ENCODE data around the gene SMIM14.

The SMIM14 gene

GRCh38 chr4:39608451-39608850 lies 30.2 kb downstream of the SMIM14 start:
- Histone ChIP-seq H2AFZ (ENCODE audit: low read depth, low read length) (no peak overlapping the region), H3K18ac (ENCODE audit: low read depth in 1 of 2, low read length in 2 of 2) (no peak overlapping the region), H2BK12ac (ENCODE audit: low read length in 2 of 2) (no peak overlapping the region), H2BK120ac (ENCODE audit: low read depth, low read length) (no peak overlapping the region), H3K4ac (ENCODE audit: low read depth in 1 of 2, low read length in 2 of 2) (no peak overlapping the region), H3K9me3 (ENCODE audit: control insufficient read depth, low read length) (peaks cover 3% of the 10 kb centered on the region), H3K36me3 (ENCODE audit: control insufficient read depth in 1 of 2, insufficient read depth in 2 of 2, low read depth in 1 of 2, low read length in 2 of 2) (peaks cover 9 to 68% of the 10 kb centered on the region in 2 experiments), H4K8ac (ENCODE audit: low read length) (no peak overlapping the region), H3K27me3 (ENCODE audit: control insufficient read depth in 1 of 2, insufficient read depth in 1 of 2, low read length in 2 of 2) (no peaks in the 10 kb centered on the region), H3K4me3 (ENCODE audit: insufficient read depth in 1 of 2, low read depth in 1 of 2, low read length in 2 of 2) (no peak overlapping the region), H3K9ac (ENCODE audit: low read length) (no peak overlapping the region), H3K23ac (ENCODE audit: low read length in 2 of 2) (no peak overlapping the region), H3K4me2 (ENCODE audit: low read length, poor library complexity, severe bottlenecking) (no peak overlapping the region), H2BK5ac (ENCODE audit: low read depth, low read length, poor library complexity, severe bottlenecking) (no peak overlapping the region), H3K27ac (ENCODE audit: low read length, poor library complexity, severe bottlenecking) (no peak overlapping the region), H4K91ac (ENCODE audit: low read length) (no peak overlapping the region), H3K14ac (ENCODE audit: low read length in 2 of 2) (no peak overlapping the region), H2BK15ac (ENCODE audit: low read depth, poor library complexity, severe bottlenecking) (no peak overlapping the region), H2AK5ac (ENCODE audit: low read length, severe bottlenecking) (no peak overlapping the region), H3K79me1 (replicated peaks; ENCODE audit: low read length, poor library complexity, severe bottlenecking) (peaks cover 16% of the 10 kb centered on the region), H3K4me1 (ENCODE audit: control insufficient read depth, insufficient read depth, low read depth, low read length) (peaks cover 3% of the 10 kb centered on the region)
- DNase-seq, result no peak

DNA sequence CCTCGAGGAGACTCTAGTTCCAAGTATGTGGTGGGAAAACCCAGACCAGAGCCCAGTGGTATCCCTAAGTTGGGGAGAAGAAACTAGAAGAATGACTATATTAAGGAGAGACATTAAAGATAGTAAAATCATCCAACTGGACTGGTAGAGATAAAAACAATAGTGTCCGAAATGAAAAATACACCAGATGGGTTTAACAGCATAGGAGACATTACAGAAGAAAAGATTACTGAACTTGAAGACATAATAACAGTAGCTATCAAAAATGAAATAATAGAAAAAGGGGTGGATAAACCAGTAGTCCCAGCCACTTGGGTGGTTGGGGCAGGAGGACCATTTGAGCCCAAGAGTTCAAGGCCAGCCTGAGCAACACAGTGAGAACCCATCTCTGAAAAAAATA lies 31.9 kb downstream of the SMIM14 start:
- Histone ChIP-seq H3K9me3 (ENCODE audit: control insufficient read depth, low read length) (peaks cover 3% of the 10 kb centered on the region), H3K18ac (ENCODE audit: low read depth in 1 of 2, low read length in 2 of 2) (no peak overlapping the region), H3K23ac (ENCODE audit: low read length in 2 of 2) (no peak overlapping the region), H2BK120ac (ENCODE audit: low read depth, low read length) (no peak overlapping the region), H3K9ac (ENCODE audit: low read length) (no peak overlapping the region), H2AK5ac (ENCODE audit: low read length, severe bottlenecking) (no peak overlapping the region), H4K8ac (ENCODE audit: low read length) (no peak overlapping the region), H3K36me3 (ENCODE audit: control insufficient read depth in 1 of 2, insufficient read depth in 2 of 2, low read depth in 1 of 2, low read length in 2 of 2) (peaks cover 9 to 79% of the 10 kb centered on the region in 2 experiments), H3K27ac (ENCODE audit: low read length, poor library complexity, severe bottlenecking) (no peak overlapping the region), H3K27me3 (ENCODE audit: control insufficient read depth in 1 of 2, insufficient read depth in 1 of 2, low read length in 2 of 2) (no peaks in the 10 kb centered on the region), H2BK12ac (ENCODE audit: low read length in 2 of 2) (no peak overlapping the region), H3K14ac (ENCODE audit: low read length in 2 of 2) (no peak overlapping the region), H2AFZ (ENCODE audit: low read depth, low read length) (no peak overlapping the region), H3K4me3 (ENCODE audit: insufficient read depth in 1 of 2, low read depth in 1 of 2, low read length in 2 of 2) (no peak overlapping the region), H4K91ac (ENCODE audit: low read length) (no peak overlapping the region), H3K4me2 (ENCODE audit: low read length, poor library complexity, severe bottlenecking) (no peak overlapping the region), H2BK5ac (ENCODE audit: low read depth, low read length, poor library complexity, severe bottlenecking) (no peak overlapping the region), H3K4ac (ENCODE audit: low read depth in 1 of 2, low read length in 2 of 2) (no peak overlapping the region), H3K79me1 (replicated peaks; ENCODE audit: low read length, poor library complexity, severe bottlenecking) (peaks cover 10% of the 10 kb centered on the region), H2BK15ac (ENCODE audit: low read depth, poor library complexity, severe bottlenecking) (no peak overlapping the region), H3K4me1 (ENCODE audit: control insufficient read depth, insufficient read depth, low read depth, low read length) (no peaks in the 10 kb centered on the region)
- DNase-seq, result no peak
- 89% methylated on average over 1 of the region's 2 CpGs for WGBS

GRCh38 chr4:39597695-39598381 lies 40.8 kb downstream of the SMIM14 start:
- DNase-seq, result no peak
- peaks cover 3 to 61% of the 10 kb centered on the region in 2 experiments for H3K36me3 ChIP-seq (ENCODE audit: control insufficient read depth in 1 of 2, insufficient read depth in 2 of 2, low read depth in 1 of 2, low read length in 2 of 2)
- H3K14ac ChIP-seq (ENCODE audit: low read length in 2 of 2), result no peak overlapping the region
- H4K91ac ChIP-seq (ENCODE audit: low read length), result no peak overlapping the region
- no peak overlapping the region for H3K4me3 ChIP-seq (ENCODE audit: insufficient read depth in 1 of 2, low read depth in 1 of 2, low read length in 2 of 2)
- H2BK120ac ChIP-seq (ENCODE audit: low read depth, low read length), result no peak overlapping the region
- no peaks in the 10 kb centered on the region for H3K9me3 ChIP-seq (ENCODE audit: control insufficient read depth, low read length)
- H2BK5ac ChIP-seq (ENCODE audit: low read depth, low read length, poor library complexity, severe bottlenecking), result no peak overlapping the region
- H3K4ac ChIP-seq (ENCODE audit: low read depth in 1 of 2, low read length in 2 of 2), result no peak overlapping the region
- no peak overlapping the region for H3K18ac ChIP-seq (ENCODE audit: low read depth in 1 of 2, low read length in 2 of 2)
- H3K4me2 ChIP-seq (ENCODE audit: low read length, poor library complexity, severe bottlenecking), result no peak overlapping the region
- no peaks in the 10 kb centered on the region for H3K27me3 ChIP-seq (ENCODE audit: control insufficient read depth in 1 of 2, insufficient read depth in 1 of 2, low read length in 2 of 2)
- no peaks in the 10 kb centered on the region for H3K4me1 ChIP-seq (ENCODE audit: control insufficient read depth, insufficient read depth, low read depth, low read length)
- H3K79me1 ChIP-seq (replicated peaks; ENCODE audit: low read length, poor library complexity, severe bottlenecking), result no peaks in the 10 kb centered on the region
- H3K23ac ChIP-seq (ENCODE audit: low read length in 2 of 2), result no peak overlapping the region
- H2AK5ac ChIP-seq (ENCODE audit: low read length, severe bottlenecking), result no peak overlapping the region
- H2BK15ac ChIP-seq (ENCODE audit: low read depth, poor library complexity, severe bottlenecking), result no peak overlapping the region
- 77% methylated on average over 2 of the region's 3 CpGs for WGBS
- H2BK12ac ChIP-seq (ENCODE audit: low read length in 2 of 2), result no peak overlapping the region
- H4K8ac ChIP-seq (ENCODE audit: low read length), result no peak overlapping the region
- no peak overlapping the region for H2AFZ ChIP-seq (ENCODE audit: low read depth, low read length)
- H3K27ac ChIP-seq (ENCODE audit: low read length, poor library complexity, severe bottlenecking), result no peak overlapping the region
- H3K9ac ChIP-seq (ENCODE audit: low read length), result no peak overlapping the region

- no peak overlapping the region for H2BK120ac ChIP-seq (ENCODE audit: low read depth, low read length)
- 100% methylated on average over 3 of the region's 3 CpGs for WGBS
- H4K91ac ChIP-seq (ENCODE audit: low read length), result no peak overlapping the region
- no peak overlapping the region for H3K4me3 ChIP-seq (ENCODE audit: insufficient read depth in 1 of 2, low read depth in 1 of 2, low read length in 2 of 2)
- H3K9ac ChIP-seq (ENCODE audit: low read length), result no peak overlapping the region
- H4K8ac ChIP-seq (ENCODE audit: low read length), result no peak overlapping the region
- H2BK12ac ChIP-seq (ENCODE audit: low read length in 2 of 2), result no peak overlapping the region
- no peaks in the 10 kb centered on the region for H3K9me3 ChIP-seq (ENCODE audit: control insufficient read depth, low read length)
- no peak overlapping the region for H3K27ac ChIP-seq (ENCODE audit: low read length, poor library complexity, severe bottlenecking)
- H3K27me3 ChIP-seq (ENCODE audit: control insufficient read depth in 1 of 2, insufficient read depth in 1 of 2, low read length in 2 of 2), result no peaks in the 10 kb centered on the region
- no peak overlapping the region for H2BK15ac ChIP-seq (ENCODE audit: low read depth, poor library complexity, severe bottlenecking)
- H2AFZ ChIP-seq (ENCODE audit: low read depth, low read length), result no peak overlapping the region
- H2BK5ac ChIP-seq (ENCODE audit: low read depth, low read length, poor library complexity, severe bottlenecking), result no peak overlapping the region
- no peaks in the 10 kb centered on the region for H3K79me1 ChIP-seq (replicated peaks; ENCODE audit: low read length, poor library complexity, severe bottlenecking)
- no peak overlapping the region for H3K23ac ChIP-seq (ENCODE audit: low read length in 2 of 2)
- no peak overlapping the region for H3K18ac ChIP-seq (ENCODE audit: low read depth in 1 of 2, low read length in 2 of 2)
- peaks cover 3 to 53% of the 10 kb centered on the region in 2 experiments for H3K36me3 ChIP-seq (ENCODE audit: control insufficient read depth in 1 of 2, insufficient read depth in 2 of 2, low read depth in 1 of 2, low read length in 2 of 2)
- H3K4me1 ChIP-seq (ENCODE audit: control insufficient read depth, insufficient read depth, low read depth, low read length), result no peaks in the 10 kb centered on the region
- no peak for DNase-seq
- H3K14ac ChIP-seq (ENCODE audit: low read length in 2 of 2), result no peak overlapping the region
- no peak overlapping the region for H3K4ac ChIP-seq (ENCODE audit: low read depth in 1 of 2, low read length in 2 of 2)
- H2AK5ac ChIP-seq (ENCODE audit: low read length, severe bottlenecking), result no peak overlapping the region
- H3K4me2 ChIP-seq (ENCODE audit: low read length, poor library complexity, severe bottlenecking), result no peak overlapping the region
Observed at GRCh38 chr4:39596971-39597370, 41.7 kb downstream of the SMIM14 start.

Data from mesenchymal stem cell (in vitro differentiated cells and primary cell).